K562 treated with DMSO at 1 percent for 24 hours (cell line): Measurements from ENCODE around the gene KCNIP4. TPM values are rescaled to one million over a fixed set of nuclear protein-coding genes. Genes with fewer than 3 reads are reported as not detected.

Experiments used
- total RNA-seq: library from RNA; unstranded; fragments of 300-600 nt; gene quantifications from 2 replicates; pipeline ENCODE4 v1.2.3, GENCODE V29; 2022; ENCODE audit warnings: low read depth; ENCODE audit not compliant: insufficient read depth

KCNIP4 gene
- total RNA-seq, result 0.16 TPM in 1 of 2 replicates, not detected in the other

DNA sequence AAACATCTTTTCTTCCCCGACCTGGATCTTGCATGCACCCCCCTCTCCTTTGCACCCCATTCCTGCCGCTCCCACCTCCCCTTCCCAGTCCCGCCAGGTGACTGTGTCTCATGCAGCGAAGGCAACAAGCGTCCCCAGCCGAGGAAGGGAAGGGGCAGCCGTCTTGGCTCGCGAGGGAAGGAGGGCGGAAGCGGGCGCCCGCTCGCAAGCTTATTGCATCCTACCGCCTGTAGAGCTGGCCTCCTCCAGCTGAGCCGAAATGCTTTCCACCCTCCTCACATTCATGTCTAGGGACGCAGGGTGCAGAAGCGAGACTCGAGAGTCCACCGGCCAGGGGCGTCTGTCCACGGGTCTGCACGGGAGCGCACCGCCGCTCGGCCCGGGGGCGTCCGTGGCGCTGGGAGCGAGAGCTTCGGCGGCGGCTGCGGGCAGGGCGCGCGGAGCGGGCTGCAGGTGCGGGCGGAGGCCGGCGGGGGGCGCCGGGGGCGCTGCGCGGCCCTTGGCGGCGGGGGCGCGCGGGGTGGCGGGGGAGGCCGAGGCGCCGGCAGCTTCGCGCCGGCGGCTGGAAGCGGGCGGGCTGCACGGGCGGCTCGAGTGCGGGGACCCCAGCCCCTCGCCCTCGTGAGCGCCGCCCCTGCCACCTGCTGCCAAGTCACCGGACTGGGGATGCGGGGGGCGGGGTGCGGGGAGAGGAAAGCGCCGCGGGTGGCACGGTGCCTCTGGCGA is at the start of gene KCNIP4:
KCNIP4 (minus strand) TSS at position 426 of the 726 bp plus-strand sequence.

GRCh38 chr4:20700007-20700761 is 1248.4 kb downstream of the KCNIP4 start, which contains the start of gene PACRGL:
Gene PACRGL (plus strand): TSS chr4:20700458. CDS start chr4:20704482, 4,024 bp downstream.

